Upper lobe of right lung (tissue), 1 donor: ENCODE results near the gene CENPP. TPM values are rescaled to one million over a fixed set of nuclear protein-coding genes. Genes with fewer than 3 reads are reported as not detected.

Source experiments
- ATAC-seq: fragments of 200-7000 bp; cut with Tn5 transposase; one replicate; pipeline ENCODE4 v1.9.1; 2020; ENCODE audit warnings: mild to moderate bottlenecking, moderate library complexity
- DNase-seq: peaks from one replicate; pipeline ENCODE4 v3.0.0-alpha.2; 2020
- H3K27ac ChIP-seq: fragments of 200-600 bp; one replicate; pipeline ENCODE4 v1.8.0; 2022
- H3K27me3 ChIP-seq: fragments of 200-600 bp; one replicate; pipeline ENCODE4 v1.8.0; 2022; ENCODE audit warnings: mild to moderate bottlenecking
- H3K36me3 ChIP-seq: fragments of 200-600 bp; one replicate; pipeline ENCODE4 v1.8.0; 2022
- H3K4me1 ChIP-seq: fragments of 200-600 bp; one replicate; pipeline ENCODE4 v1.8.0; 2022
- H3K4me3 ChIP-seq: fragments of 200-600 bp; one replicate; pipeline ENCODE4 v1.8.0; 2022; ENCODE audit warnings: mild to moderate bottlenecking
- H3K9me3 ChIP-seq: fragments of 200-600 bp; one replicate; pipeline ENCODE4 v1.8.0; 2022
- CTCF ChIP-seq: fragments of 200-600 bp; IDR thresholded peaks from one replicate; pipeline ENCODE4 v1.8.0; 2022; ENCODE audit warnings: antibody characterized with exemption
- intact Hi-C: fragments of 100-400 bp; cut with DNase I; formaldehyde crosslinking; loops from one replicate; pipeline ENCODE4 v1.11.0; 2022
- total RNA-seq: library from RNA; stranded (reverse); fragmentation: NEBNext Ultra II Directional; extraction: Animal tissue kit (Norgen Biotek cat#: 25700); gene quantifications from one replicate; pipeline ENCODE4 v1.2.1, GENCODE V29; 2021
- donor health status: DM: no; HTN: yes; CAD: no; lungs with severe emphysema.

The CENPP gene
- total RNA-seq, 1 donor from 2014 or later: 4.0 TPM

GRCh38 chr9:92439921-92440750 is 114.4 kb downstream of the CENPP start:
- intact Hi-C loops: loop anchor here (10.0 kb wide), 1 partner anchor 95 kb away; no protein-coding TSS in a partner anchor
- no peaks in the 10 kb centered on the region for H3K4me1 ChIP-seq

GRCh38 chr9:92440751-92441046 is 114.9 kb downstream of the CENPP start:
- no peak overlapping the region for H3K4me3 ChIP-seq
- DNase-seq (no peak), ATAC-seq (no peak)
- no peaks in the 10 kb centered on the region for H3K36me3 ChIP-seq
- TF ChIP-seq CTCF: no peak
- H3K4me1 ChIP-seq: no peaks in the 10 kb centered on the region
- no peak overlapping the region for H3K27ac ChIP-seq
- H3K9me3 ChIP-seq: no peaks in the 10 kb centered on the region
- intact Hi-C loops: no loop called here
- no peaks in the 10 kb centered on the region for H3K27me3 ChIP-seq

More at GRCh38 chr9:92439921-92440750, 114.4 kb downstream of the CENPP start:
- ATAC-seq (no peak), DNase-seq (no peak)
- Histone ChIP-seq H3K27ac (no peak overlapping the region), H3K36me3 (no peaks in the 10 kb centered on the region), H3K9me3 (no peaks in the 10 kb centered on the region), H3K27me3 (no peaks in the 10 kb centered on the region), H3K4me3 (no peak overlapping the region)
- no peak for TF ChIP-seq CTCF

GRCh38 chr9:92444841-92445240 is 119.1 kb downstream of the CENPP start:
- intact Hi-C loops: no loop called here
- H3K4me1 ChIP-seq: no peaks in the 10 kb centered on the region
- no peak for ATAC-seq
- no peak overlapping the region for H3K4me3 ChIP-seq
- no peak for DNase-seq
- no peaks in the 10 kb centered on the region for H3K36me3 ChIP-seq
- H3K9me3 ChIP-seq: no peaks in the 10 kb centered on the region
- H3K27me3 ChIP-seq: no peaks in the 10 kb centered on the region
- H3K27ac ChIP-seq: no peak overlapping the region
- TF ChIP-seq CTCF: no peak

GRCh38 chr9:92446536-92446935 is 120.8 kb downstream of the CENPP start:
- no peaks in the 10 kb centered on the region for H3K4me1 ChIP-seq
- H3K9me3 ChIP-seq: no peaks in the 10 kb centered on the region
- no peaks in the 10 kb centered on the region for H3K27me3 ChIP-seq
- H3K4me3 ChIP-seq: no peak overlapping the region
- ATAC-seq (no peak), DNase-seq (no peak)
- H3K36me3 ChIP-seq: no peaks in the 10 kb centered on the region
- no peak overlapping the region for H3K27ac ChIP-seq
- no peak for TF ChIP-seq CTCF
- intact Hi-C loops: no loop called here

- no peak for TF ChIP-seq CTCF
- ATAC-seq (no peak), DNase-seq (no peak)
- no peaks in the 10 kb centered on the region for H3K36me3 ChIP-seq
- H3K27me3 ChIP-seq: no peaks in the 10 kb centered on the region
- intact Hi-C loops: no loop called here
- no peak overlapping the region for H3K4me3 ChIP-seq
- H3K27ac ChIP-seq: no peak overlapping the region
- no peaks in the 10 kb centered on the region for H3K4me1 ChIP-seq
- H3K9me3 ChIP-seq: no peaks in the 10 kb centered on the region
Measured at GRCh38 chr9:92455217-92455616, 129.5 kb downstream of the CENPP start.

GRCh38 chr9:92457576-92457975 is 131.8 kb downstream of the CENPP start:
- TF ChIP-seq CTCF: no peak
- intact Hi-C loops: no loop called here
- Histone ChIP-seq H3K4me1 (no peaks in the 10 kb centered on the region), H3K9me3 (no peaks in the 10 kb centered on the region), H3K27ac (no peak overlapping the region), H3K27me3 (no peaks in the 10 kb centered on the region), H3K36me3 (no peaks in the 10 kb centered on the region), H3K4me3 (no peak overlapping the region)
- DNase-seq: no peak
- no peak for ATAC-seq
